Large intestine (tissue), 3 donors: ENCODE measurements around the gene GSAP. TPM values are rescaled to one million over a fixed set of nuclear protein-coding genes. Genes with fewer than 3 reads are reported as not detected.
"Not testable (repeated sequence)": the region's sequence is repeated elsewhere in the genome, so short reads cannot be mapped to it uniquely, and the experiment has no call there.

Experiments used
- DNase-seq, 2 donors: peaks; one replicate each; pipeline versions ENCODE4 v3.0.0 to v3.0.0-alpha.2; 2013
- H3K27ac ChIP-seq: one replicate; pipeline ENCODE4 v1.5.1; 2013; ENCODE audit warnings: low read length
- H3K27me3 ChIP-seq: 2 replicates; pipeline ENCODE4 v1.6.1; 2013; ENCODE audit warnings: low read length; ENCODE audit not compliant: control insufficient read depth, insufficient read depth
- H3K36me3 ChIP-seq: 2 replicates; pipeline ENCODE4 v1.6.1; 2013; ENCODE audit warnings: low read length; ENCODE audit not compliant: control insufficient read depth, insufficient read depth
- H3K4me1 ChIP-seq: one replicate; pipeline ENCODE4 v1.6.1; 2013; ENCODE audit warnings: low read length; ENCODE audit not compliant: control insufficient read depth, insufficient read depth
- H3K4me3 ChIP-seq: one replicate; pipeline ENCODE4 v1.5.1; 2013; ENCODE audit warnings: low read length
- H3K9me3 ChIP-seq: one replicate; pipeline ENCODE4 v1.6.1; 2013; ENCODE audit warnings: mild to moderate bottlenecking, low read depth, low read length, moderate library complexity; ENCODE audit not compliant: control insufficient read depth
- WGBS: methylation state at CpG from one replicate; pipeline ENCODE4 v1.1.5; 2013; ENCODE audit warnings: low lambda C conversion rate; ENCODE audit not compliant: insufficient coverage; 5-methylcytosine and 5-hydroxymethylcytosine counted together
- polyA plus RNA-seq: library from polyadenylated mRNA; unstranded; fragments of 120-200 nt; gene quantifications from one replicate; pipeline ENCODE4 v1.2.1, GENCODE V29; 2013

GSAP gene
- polyA plus RNA-seq, 1 donor = 13.6 TPM

GRCh38 chr7:77456696-77457095 lies 40.5 kb upstream of the GSAP start:
- H3K4me1 ChIP-seq = no peaks in the 10 kb centered on the region
- H3K9me3 ChIP-seq = no peaks in the 10 kb centered on the region
- WGBS = no CpG with 5 or more reads among the region's 4 CpGs
- no peak for DNase-seq
- H3K36me3 ChIP-seq = no peaks in the 10 kb centered on the region
- H3K27ac ChIP-seq = no peak overlapping the region
- no peak overlapping the region for H3K4me3 ChIP-seq
- no peaks in the 10 kb centered on the region for H3K27me3 ChIP-seq

GRCh38 chr7:77455321-77455720 lies 39.2 kb upstream of the GSAP start:
- Histone ChIP-seq H3K4me1 (no peaks in the 10 kb centered on the region), H3K4me3 (no peak overlapping the region), H3K27me3 (no peaks in the 10 kb centered on the region), H3K9me3 (no peaks in the 10 kb centered on the region), H3K27ac (no peak overlapping the region), H3K36me3 (no peaks in the 10 kb centered on the region)
- DNase-seq = no peak
- WGBS = no CpG with 5 or more reads among the region's 3 CpGs

GRCh38 chr7:77454802-77455201 lies 38.7 kb upstream of the GSAP start:
- no peaks in the 10 kb centered on the region for H3K27me3 ChIP-seq
- H3K36me3 ChIP-seq = no peaks in the 10 kb centered on the region
- no peak overlapping the region for H3K27ac ChIP-seq
- 96% methylated on average over 4 of the region's 4 CpGs for WGBS
- H3K9me3 ChIP-seq = no peaks in the 10 kb centered on the region
- H3K4me3 ChIP-seq = no peak overlapping the region
- no peak for DNase-seq
- no peaks in the 10 kb centered on the region for H3K4me1 ChIP-seq

- H3K4me1 ChIP-seq = no peaks in the 10 kb centered on the region
- H3K27ac ChIP-seq = no peak overlapping the region
- no peak overlapping the region for H3K4me3 ChIP-seq
- no CpG with 5 or more reads among the region's 2 CpGs for WGBS
- no peaks in the 10 kb centered on the region for H3K9me3 ChIP-seq
- no peaks in the 10 kb centered on the region for H3K27me3 ChIP-seq
- no peak for DNase-seq
- H3K36me3 ChIP-seq = no peaks in the 10 kb centered on the region
Measured at GRCh38 chr7:77453531-77453930, 37.4 kb upstream of the GSAP start.

GRCh38 chr7:77451950-77452349 lies 35.8 kb upstream of the GSAP start:
- not testable (repeated sequence) for H3K4me1 ChIP-seq, H3K36me3 ChIP-seq, DNase-seq, H3K9me3 ChIP-seq, H3K27me3 ChIP-seq, H3K4me3 ChIP-seq, H3K27ac ChIP-seq
- no CpG with 5 or more reads among the region's 6 CpGs for WGBS

GRCh38 chr7:77450613-77451012 lies 34.5 kb upstream of the GSAP start:
- no peaks in the 10 kb centered on the region for H3K36me3 ChIP-seq
- WGBS = no CpG with 5 or more reads among the region's 5 CpGs
- DNase-seq = no peak
- H3K27me3 ChIP-seq = no peaks in the 10 kb centered on the region
- no peak overlapping the region for H3K27ac ChIP-seq
- H3K9me3 ChIP-seq = no peaks in the 10 kb centered on the region
- H3K4me1 ChIP-seq = no peaks in the 10 kb centered on the region
- H3K4me3 ChIP-seq = no peak overlapping the region

- Histone ChIP-seq H3K36me3 (no peaks in the 10 kb centered on the region), H3K4me3 (no peak overlapping the region), H3K27ac (no peak overlapping the region), H3K27me3 (no peaks in the 10 kb centered on the region), H3K4me1 (no peaks in the 10 kb centered on the region), H3K9me3 (no peaks in the 10 kb centered on the region)
- no peak for DNase-seq
- no CpG with 5 or more reads among the region's 1 CpG for WGBS
Measured at GRCh38 chr7:77450054-77450453, 33.9 kb upstream of the GSAP start.

GRCh38 chr7:77447616-77448015 lies 31.5 kb upstream of the GSAP start:
- DNase-seq = no peak
- Histone ChIP-seq H3K27ac (no peak overlapping the region), H3K27me3 (no peaks in the 10 kb centered on the region), H3K9me3 (no peaks in the 10 kb centered on the region), H3K4me3 (no peak overlapping the region), H3K36me3 (no peaks in the 10 kb centered on the region), H3K4me1 (no peaks in the 10 kb centered on the region)
- whole genome bisulfite sequencing = no CpG with 5 or more reads among the region's 1 CpG

GRCh38 chr7:77444123-77444522 lies 28.0 kb upstream of the GSAP start:
- Histone ChIP-seq H3K36me3 (no peaks in the 10 kb centered on the region), H3K9me3 (no peaks in the 10 kb centered on the region), H3K27ac (no peak overlapping the region), H3K4me1 (no peaks in the 10 kb centered on the region), H3K4me3 (no peak overlapping the region), H3K27me3 (no peaks in the 10 kb centered on the region)
- DNase-seq = no peak
- no CpG with 5 or more reads among the region's 1 CpG for WGBS

GRCh38 chr7:77443042-77443441 lies 26.9 kb upstream of the GSAP start:
- no peak overlapping the region for H3K27ac ChIP-seq

GRCh38 chr7:77442636-77443035 lies 26.5 kb upstream of the GSAP start:
- no peaks in the 10 kb centered on the region for H3K9me3 ChIP-seq
- WGBS = no CpG with 5 or more reads among the region's 2 CpGs
- no peak overlapping the region for H3K27ac ChIP-seq
- no peak for DNase-seq
- H3K27me3 ChIP-seq = no peaks in the 10 kb centered on the region
- no peaks in the 10 kb centered on the region for H3K36me3 ChIP-seq
- H3K4me3 ChIP-seq = no peak overlapping the region
- H3K4me1 ChIP-seq = no peaks in the 10 kb centered on the region

More at GRCh38 chr7:77443042-77443441, 26.9 kb upstream of the GSAP start:
- H3K27me3 ChIP-seq = no peaks in the 10 kb centered on the region
- no peaks in the 10 kb centered on the region for H3K9me3 ChIP-seq
- no peak for DNase-seq
- H3K36me3 ChIP-seq = no peaks in the 10 kb centered on the region
- no peak overlapping the region for H3K4me3 ChIP-seq
- WGBS = no CpG with 5 or more reads among the region's 2 CpGs
- H3K4me1 ChIP-seq = no peaks in the 10 kb centered on the region
